Measurements from ENCODE around the gene LPP.
A peak's percentile ranks its signal among the peaks of the same experiment; 100 is the strongest.

The LPP gene

GRCh38 chr3:188888321-188889053, 734.5 kb downstream of the LPP start:
- Histone ChIP-seq H3K27me3 (ENCODE audit: insufficient read depth, poor library complexity, severe bottlenecking) (no peaks in the 10 kb centered on the region), H3K27ac (ENCODE audit: poor library complexity, severe bottlenecking) (no peak overlapping the region), H3K36me3 (ENCODE audit: low read depth) (no peaks in the 10 kb centered on the region), H3K4me1 (ENCODE audit: insufficient read depth, poor library complexity, severe bottlenecking) (peaks cover 7% of the 10 kb centered on the region), H3K9me3 (ENCODE audit: severe bottlenecking) (no peaks in the 10 kb centered on the region), H3K4me3 (ENCODE audit: severe bottlenecking) (no peak overlapping the region)
- no peak for DNase-seq (ENCODE audit: low spot score)
- no peak for TF ChIP-seq CTCF (IDR thresholded peaks at IDR 0.05; ENCODE audit: poor library complexity, severe bottlenecking)
- no peak for ATAC-seq (ENCODE audit: low read depth)

GRCh38 chr3:188889054-188889491, 735.1 kb downstream of the LPP start:
- no peaks in the 10 kb centered on the region for H3K27me3 ChIP-seq (ENCODE audit: insufficient read depth, poor library complexity, severe bottlenecking)
- no peak for ATAC-seq (ENCODE audit: low read depth)

GRCh38 chr3:188890572-188891270, 736.8 kb downstream of the LPP start:
- Histone ChIP-seq H3K4me3 (ENCODE audit: severe bottlenecking) (no peak overlapping the region), H3K9me3 (ENCODE audit: severe bottlenecking) (no peaks in the 10 kb centered on the region), H3K36me3 (ENCODE audit: low read depth) (no peaks in the 10 kb centered on the region), H3K27ac (ENCODE audit: poor library complexity, severe bottlenecking) (peak overlapping the region; percentile 23), H3K4me1 (ENCODE audit: insufficient read depth, poor library complexity, severe bottlenecking) (peaks cover 7% of the 10 kb centered on the region), H3K27me3 (ENCODE audit: insufficient read depth, poor library complexity, severe bottlenecking) (no peaks in the 10 kb centered on the region)
- TF ChIP-seq CTCF (IDR thresholded peaks at IDR 0.05; ENCODE audit: poor library complexity, severe bottlenecking): no peak
- DNase-seq (ENCODE audit: low spot score) (no peak), ATAC-seq (ENCODE audit: low read depth) (peak; percentile 23; the same call in 1 of the 3 replicates)

More at GRCh38 chr3:188889054-188889491, 735.1 kb downstream of the LPP start:
- Histone ChIP-seq H3K27ac (ENCODE audit: poor library complexity, severe bottlenecking) (no peak overlapping the region), H3K36me3 (ENCODE audit: low read depth) (no peaks in the 10 kb centered on the region), H3K4me3 (ENCODE audit: severe bottlenecking) (no peak overlapping the region), H3K4me1 (ENCODE audit: insufficient read depth, poor library complexity, severe bottlenecking) (peaks cover 7% of the 10 kb centered on the region), H3K9me3 (ENCODE audit: severe bottlenecking) (no peaks in the 10 kb centered on the region)
- no peak for DNase-seq (ENCODE audit: low spot score)
- no peak for TF ChIP-seq CTCF (IDR thresholded peaks at IDR 0.05; ENCODE audit: poor library complexity, severe bottlenecking)

- H3K4me3 ChIP-seq (ENCODE audit: severe bottlenecking): no peak overlapping the region
- H3K9me3 ChIP-seq (ENCODE audit: severe bottlenecking): no peaks in the 10 kb centered on the region
- DNase-seq (ENCODE audit: low spot score) (no peak), ATAC-seq (ENCODE audit: low read depth) (no peak)
- H3K27ac ChIP-seq (ENCODE audit: poor library complexity, severe bottlenecking): peak overlapping the region; percentile 98
- H3K36me3 ChIP-seq (ENCODE audit: low read depth): no peaks in the 10 kb centered on the region
- H3K27me3 ChIP-seq (ENCODE audit: insufficient read depth, poor library complexity, severe bottlenecking): no peaks in the 10 kb centered on the region
- peaks cover 25% of the 10 kb centered on the region for H3K4me1 ChIP-seq (ENCODE audit: insufficient read depth, poor library complexity, severe bottlenecking)
- no peak for TF ChIP-seq CTCF (IDR thresholded peaks at IDR 0.05; ENCODE audit: poor library complexity, severe bottlenecking)
Observed at GRCh38 chr3:188899881-188900280, 745.9 kb downstream of the LPP start.
